A549 (cell line): ENCODE data around the gene CD79B. TPM values are rescaled to one million over a fixed set of nuclear protein-coding genes. Genes with fewer than 3 reads are reported as not detected.
A peak's percentile ranks its signal among the peaks of the same experiment; 100 is the strongest.
"Not testable (repeated sequence)": the region's sequence is repeated elsewhere in the genome, so short reads cannot be mapped to it uniquely, and the experiment has no call there.

ENCODE experiments used
- ATAC-seq, 2 experiments: fragments of 200-7000 bp in 1 of 2; fragments of >200 bp in 1 of 2; cut with Nextera tagmentation in 1 of 2; cut with Tn5 transposase in 1 of 2; 3 replicates each; pipeline versions ENCODE4 v1.8.0 to v1.9.1; 2018 to 2020; ENCODE audit warnings: mild to moderate bottlenecking in 1 of 2, moderate library complexity in 1 of 2
- CTCF ChIA-PET: fragments of 300-600 bp; sonication (Branson Sonifier 250); formaldehyde crosslinking; extraction: SDS; loops from one replicate; lab custom pipeline; 2021; ENCODE audit warnings: antibody characterized with exemption, inconsistent platforms; lab: Yijun Ruan, JAX
- POLR2A ChIA-PET: fragments of 350-600 bp; formaldehyde crosslinking; extraction: SDS; loops from one replicate; lab custom pipeline; 2021; ENCODE audit warnings: antibody characterized with exemption, inconsistent platforms; lab: Yijun Ruan, JAX
- DNase-seq, 2 experiments: peaks; one replicate each; pipeline versions ENCODE4 v3.0.0 to v3.0.0-alpha.2; 2011 to 2016; ENCODE audit warnings: low read depth in 1 of 2, low spot score in 1 of 2
- FAIRE-seq: peaks from 2 replicates; lab custom pipeline; 2011; peaks lifted over from hg19 to GRCh38; lab: Jason Lieb, UNC
- H3K27ac ChIP-seq, 2 experiments: fragments of >200 bp; sonication (Bioruptor Twin); formaldehyde crosslinking; 3 replicates each; pipeline ENCODE4 v1.5.1; 2016 to 2017
- H3K4me1 ChIP-seq: fragments of >200 bp; sonication (Bioruptor Twin); formaldehyde crosslinking; 3 replicates; pipeline ENCODE4 v1.6.1; 2016
- H3K4me2 ChIP-seq: fragments of >200 bp; sonication (Bioruptor Twin); formaldehyde crosslinking; 3 replicates; pipeline ENCODE4 v1.6.1; 2016
- H3K4me3 ChIP-seq: fragments of >200 bp; sonication (Bioruptor Twin); formaldehyde crosslinking; 3 replicates; pipeline ENCODE4 v1.5.1; 2016
- H3K9me3 ChIP-seq: fragments of >200 bp; sonication (Bioruptor Twin); formaldehyde crosslinking; 3 replicates; pipeline ENCODE4 v1.6.1; 2016
- ATOH8 ChIP-seq: fragments of 250-450 bp; sonication (Bioruptor Pico); IDR thresholded peaks from 2 replicates; pipeline ENCODE4 v1.5.0; 2020; ENCODE audit warnings: low read depth, mild to moderate bottlenecking, moderate library complexity
- EHMT2 ChIP-seq: fragments of 200-600 bp; sonication (generic); IDR thresholded peaks from 2 replicates; pipeline ENCODE4 v1.6.1; 2016; ENCODE audit warnings: antibody characterized with exemption, low read depth, mild to moderate bottlenecking, moderate library complexity
- ELK1 ChIP-seq: fragments of 150-350 bp; IDR thresholded peaks from 2 replicates; pipeline ENCODE4 v1.6.1; 2014; ENCODE audit warnings: low read depth, mild to moderate bottlenecking, low read length
- ESRRA ChIP-seq: fragments of 150-350 bp; IDR thresholded peaks from 2 replicates; pipeline ENCODE4 v1.6.1; 2014; ENCODE audit warnings: mild to moderate bottlenecking, low read length, borderline replicate concordance
- HOXA7 ChIP-seq: fragments of 250-450 bp; sonication (Bioruptor Pico); IDR thresholded peaks from 2 replicates; pipeline ENCODE4 v1.5.0; 2020; ENCODE audit warnings: mild to moderate bottlenecking, moderate library complexity
- MAZ ChIP-seq: fragments of 150-350 bp; IDR thresholded peaks from 2 replicates; pipeline ENCODE4 v1.6.1; 2014; ENCODE audit warnings: antibody characterized with exemption, low read depth, low read length, borderline replicate concordance
- NPAS2 ChIP-seq: fragments of 250-450 bp; sonication (Bioruptor Pico); IDR thresholded peaks from 2 replicates; pipeline ENCODE4 v1.8.0; 2022; ENCODE audit warnings: mild to moderate bottlenecking, moderate library complexity, borderline replicate concordance
- PBX3 ChIP-seq: IDR thresholded peaks from 2 replicates; pipeline ENCODE4 v1.6.1; 2012
- POLR2A ChIP-seq: IDR thresholded peaks from 2 replicates; pipeline ENCODE4 v1.6.1; 2012; ENCODE audit warnings: mild to moderate bottlenecking, low read length
- RCOR1 ChIP-seq: fragments of 150-350 bp; IDR thresholded peaks from 2 replicates; pipeline ENCODE4 v1.6.1; 2014; ENCODE audit warnings: antibody characterized with exemption, low read length, low read depth
- RFX5 ChIP-seq: fragments of 450-650 bp; IDR thresholded peaks from 2 replicates; pipeline ENCODE4 v1.7.1; 2014; ENCODE audit warnings: antibody characterized with exemption, mild to moderate bottlenecking, moderate library complexity
- SMC3 ChIP-seq: fragments of >200 bp; sonication (Bioruptor Twin); formaldehyde crosslinking; IDR thresholded peaks from 3 replicates; pipeline ENCODE4 v1.6.1; 2018; ENCODE audit warnings: inconsistent platforms
- ZC3H11A ChIP-seq: fragments of 450-650 bp; IDR thresholded peaks from 2 replicates; pipeline ENCODE4 v1.6.1; 2014; ENCODE audit warnings: antibody characterized with exemption, mild to moderate bottlenecking
- ZNF302 ChIP-seq: fragments of 250-450 bp; sonication (Bioruptor Pico); IDR thresholded peaks from 2 replicates; pipeline ENCODE4 v1.9.0; 2021; ENCODE audit warnings: inconsistent platforms, mild to moderate bottlenecking, moderate library complexity
- WGBS: methylation state at CpG from one replicate; pipeline ENCODE4 v1.1.6; 2017; ENCODE audit errors: missing lambda C conversion rate; 5-methylcytosine and 5-hydroxymethylcytosine counted together
- polyA plus RNA-seq, 4 experiments: library from polyadenylated mRNA; depleted of rRNA in 3 of 4; stranded (reverse); fragments of >200 nt; fragmentation: RNase III in 1 of 4; extraction: RNeasy Plus Mini Kit Qiagen cat#74134 plus additional on column Dnase treatment in 1 of 4; gene quantifications; 2 replicates in 3 of 4; 3 replicates in 1 of 4; pipeline ENCODE4 v1.2.3, GENCODE V29; 2011 to 2017

The CD79B gene
- polyA plus RNA-seq, 2 of the 4 experiments (the other 2 are of a cell fraction), result 0.14 TPM; not detected in 1

GRCh38 chr17:63911041-63911635, 21.0 kb downstream of the CD79B start, which contains the start of gene CSHL1:
Gene CSHL1, minus strand, starts transcription at chr17:63911258. Its CDS starts 62 bp downstream, at chr17:63911196.
- H3K4me1 ChIP-seq, result no peaks in the 10 kb centered on the region
- ATAC-seq (no peak), FAIRE-seq (no peak), DNase-seq (no peak)
- H3K27ac ChIP-seq, result no peak within 1 kb of the TSS
- TF ChIP-seq ZC3H11A, result no peak
- TF ChIP-seq ELK1, result no peak
- TF ChIP-seq RCOR1, result no peak
- TF ChIP-seq NPAS2 (CRISPR knock-in tag), result no peak
- TF ChIP-seq HOXA7 (CRISPR knock-in tag), result no peak
- TF ChIP-seq PBX3, result no peak
- no peak for TF ChIP-seq RFX5
- no peak for TF ChIP-seq SMC3
- ChIA-PET POLR2A (no interaction called here), CTCF (interaction anchor here (0.6 to 16.7 kb wide), 54 partner anchors 9 to 518 kb away, joined by 3 to 386 read pairs (median 6); partner anchors contain the start of genes CD79B, ERN1, GH1 and ICAM2)
- no peaks in the 10 kb centered on the region for H3K9me3 ChIP-seq
- H3K4me3 ChIP-seq, result no peak within 1 kb of the TSS
- WGBS, result 45% methylated on average over 15 of the region's 15 CpGs
- H3K4me2 ChIP-seq, result no peak within 1 kb of the TSS

- no peaks in the 10 kb centered on the region for H3K4me1 ChIP-seq
- H3K27ac ChIP-seq, result no peak overlapping the region
- H3K4me2 ChIP-seq, result no peak overlapping the region
- POLR2A ChIA-PET, result no interaction called here
- TF ChIP-seq EHMT2 (no peak), POLR2A (no peak), MAZ (no peak), ZNF302 (CRISPR knock-in tag) (no peak), ATOH8 (CRISPR knock-in tag) (no peak), ESRRA (no peak)
- no peak for DNase-seq
- no peak for ATAC-seq
- no peak for FAIRE-seq
- H3K4me3 ChIP-seq, result no peak overlapping the region
- no peaks in the 10 kb centered on the region for H3K9me3 ChIP-seq
- CTCF ChIA-PET, result interaction anchor here (1.0 to 16.7 kb wide), 22 partner anchors 8 to 511 kb away, joined by 3 to 386 read pairs (median 10); partner anchors contain the start of genes CD79B, ERN1, GH1 and ICAM2
- 54% methylated on average over 14 of the region's 14 CpGs for WGBS
Observed at GRCh38 chr17:63910096-63910495, 22.0 kb downstream of the CD79B start.

- H3K27ac ChIP-seq, H3K4me1 ChIP-seq, H3K4me3 ChIP-seq, DNase-seq, ATAC-seq, POLR2A ChIA-PET, H3K9me3 ChIP-seq, H3K4me2 ChIP-seq, FAIRE-seq: not testable (repeated sequence)
- CTCF ChIA-PET, result interaction anchor here (2.7 to 16.7 kb wide), 6 partner anchors 10 to 223 kb away, joined by 20 to 187 read pairs (median 26); partner anchors contain the start of genes ERN1 and GH1
- 58% methylated on average over 10 of the region's 10 CpGs for WGBS
Observed at GRCh38 chr17:63909586-63909985, 22.5 kb downstream of the CD79B start.

GRCh38 chr17:63907161-63907778, 24.9 kb downstream of the CD79B start:
- DNase-seq, H3K9me3 ChIP-seq, H3K4me3 ChIP-seq, POLR2A ChIA-PET, H3K27ac ChIP-seq, FAIRE-seq, H3K4me1 ChIP-seq, H3K4me2 ChIP-seq: not testable (repeated sequence)
- 41% methylated on average over 12 of the region's 12 CpGs for WGBS
- CTCF ChIA-PET, result interaction anchor here (0.7 to 8.8 kb wide), 12 partner anchors 10 to 227 kb away, joined by 3 to 80 read pairs (median 4); partner anchors contain the start of genes GH1 and ICAM2
- ATAC-seq, result peak; percentile 44 to 72; a peak in 3 of 6 replicates

GRCh38 chr17:63904796-63905195, 27.3 kb downstream of the CD79B start:
- POLR2A ChIA-PET, H3K9me3 ChIP-seq, DNase-seq, H3K4me1 ChIP-seq, H3K4me2 ChIP-seq, FAIRE-seq, H3K4me3 ChIP-seq, H3K27ac ChIP-seq, ATAC-seq: not testable (repeated sequence)
- WGBS, result 69% methylated on average over 8 of the region's 8 CpGs
- CTCF ChIA-PET, result interaction anchor here (0.6 to 8.8 kb wide), 22 partner anchors 13 to 517 kb away, joined by 3 to 80 read pairs (median 4); partner anchors contain the start of genes GH1, GH2 and ICAM2
